ENCODE results near the gene PDE1A. TPM values are rescaled to one million over a fixed set of nuclear protein-coding genes. Genes with fewer than 3 reads are reported as not detected.

The PDE1A gene
- total RNA-seq, 1 donor from 2014 or later, result 4.8 TPM

GRCh38 chr2:182321096-182321495 is 105.7 kb downstream of the PDE1A start:
- H3K27me3 ChIP-seq, result no peaks in the 10 kb centered on the region
- peaks cover 0 to 2% of the 10 kb centered on the region in 2 donors for H3K4me1 ChIP-seq
- H3K4me3 ChIP-seq, result no peak overlapping the region
- intact Hi-C loops (cut with DNase I), result no loop called here
- no peak overlapping the region for H3K27ac ChIP-seq
- TF ChIP-seq CTCF (IDR thresholded peaks at IDR 0.05), result no peak
- H3K36me3 ChIP-seq, result no peaks in the 10 kb centered on the region
- DNase-seq (ENCODE audit: low spot score in 2 of 2), result no peak
- no peaks in the 10 kb centered on the region for H3K9me3 ChIP-seq

GRCh38 chr2:182319556-182320505 is 107.0 kb downstream of the PDE1A start:
- intact Hi-C loops (cut with DNase I), result no loop called here
- H3K4me3 ChIP-seq, result no peak overlapping the region
- H3K4me1 ChIP-seq, result peaks cover 0 to 2% of the 10 kb centered on the region in 2 donors
- no peaks in the 10 kb centered on the region for H3K27me3 ChIP-seq
- H3K27ac ChIP-seq, result no peak overlapping the region
- no peak for TF ChIP-seq CTCF (IDR thresholded peaks at IDR 0.05)
- DNase-seq (ENCODE audit: low spot score in 2 of 2), result no peak
- H3K9me3 ChIP-seq, result no peaks in the 10 kb centered on the region
- H3K36me3 ChIP-seq, result no peaks in the 10 kb centered on the region

GRCh38 chr2:182318466-182319220 is 108.2 kb downstream of the PDE1A start:
- H3K4me3 ChIP-seq, result no peak overlapping the region
- H3K4me1 ChIP-seq, result peaks cover 0 to 2% of the 10 kb centered on the region in 2 donors
- intact Hi-C loops (cut with DNase I), result no loop called here
- no peak for DNase-seq (ENCODE audit: low spot score in 2 of 2)
- no peaks in the 10 kb centered on the region for H3K27me3 ChIP-seq
- TF ChIP-seq CTCF (IDR thresholded peaks at IDR 0.05), result no peak
- H3K27ac ChIP-seq, result no peak overlapping the region
- H3K36me3 ChIP-seq, result no peaks in the 10 kb centered on the region
- no peaks in the 10 kb centered on the region for H3K9me3 ChIP-seq

GRCh38 chr2:182316950-182317349 is 109.9 kb downstream of the PDE1A start:
- intact Hi-C loops (cut with DNase I), result no loop called here

GRCh38 chr2:182302972-182303371 is 123.9 kb downstream of the PDE1A start:
- no peak for DNase-seq (ENCODE audit: low spot score in 2 of 2)
- H3K36me3 ChIP-seq, result no peaks in the 10 kb centered on the region
- intact Hi-C loops (cut with DNase I), result no loop called here
- H3K4me1 ChIP-seq, result no peaks in the 10 kb centered on the region
- no peak overlapping the region for H3K4me3 ChIP-seq
- H3K9me3 ChIP-seq, result no peaks in the 10 kb centered on the region
- no peak for TF ChIP-seq CTCF (IDR thresholded peaks at IDR 0.05)
- no peaks in the 10 kb centered on the region for H3K27me3 ChIP-seq
- no peak overlapping the region for H3K27ac ChIP-seq

More at GRCh38 chr2:182316950-182317349, 109.9 kb downstream of the PDE1A start:
- TF ChIP-seq CTCF (IDR thresholded peaks at IDR 0.05), result no peak
- Histone ChIP-seq H3K27ac (no peak overlapping the region), H3K27me3 (no peaks in the 10 kb centered on the region), H3K4me1 (peaks cover 0 to 2% of the 10 kb centered on the region in 2 donors), H3K36me3 (no peaks in the 10 kb centered on the region), H3K9me3 (no peaks in the 10 kb centered on the region), H3K4me3 (no peak overlapping the region)
- no peak for DNase-seq (ENCODE audit: low spot score in 2 of 2)
